ENCODE results near the gene OVCH1. TPM values are rescaled to one million over a fixed set of nuclear protein-coding genes. Genes with fewer than 3 reads are reported as not detected.

Gene OVCH1
- total and polyA plus RNA-seq, 10 of the 15 experiments (the other 5 are each of a cell fraction or from before 2014, with no cell fraction given): 0.15 TPM; not detected in 9

- TF ChIP-seq NFYB (IDR thresholded peaks at IDR 0.05; ENCODE audit: insufficient read depth, low read depth, low read length): no peak
- TF ChIP-seq POU2F2 (IDR thresholded peaks at IDR 0.05; ENCODE audit: borderline replicate concordance, low read depth, low read length): 0 out of 3 replicates have a peak, but pooled peaks have one; percentile 40
- no peak for TF ChIP-seq USF2 (IDR thresholded peaks at IDR 0.05; ENCODE audit: borderline replicate concordance, low read depth, low read length)
- peak; percentile 99 for TF ChIP-seq RCOR1 (conservative IDR thresholded peaks at IDR 0.05; ENCODE audit: low read depth, low read length)
- TF ChIP-seq MAX (IDR thresholded peaks at IDR 0.05; ENCODE audit: low read depth, low read length): peak; percentile 27
- no peak; the same call in 1 of the 2 replicates for TF ChIP-seq GATAD2B (conservative IDR thresholded peaks at IDR 0.05; ENCODE audit: low read depth)
- TF ChIP-seq STAT1 (conservative IDR thresholded peaks at IDR 0.05): peak; percentile 6; the same call in 1 of the 2 replicates
- peak in 1 of 2 experiments; percentile 12; a peak in 1 of 4 replicates for TF ChIP-seq BHLHE40 (IDR thresholded peaks at IDR 0.05; ENCODE audit: borderline replicate concordance in 1 of 2, low read depth in 2 of 2, low read length in 1 of 2)
- 0 out of 2 replicates have a peak, but pooled peaks have one; percentile 51 for TF ChIP-seq SIN3A (IDR thresholded peaks at IDR 0.05; ENCODE audit: low read depth, low read length)
- TF ChIP-seq YY1 (IDR thresholded peaks at IDR 0.05; ENCODE audit: low read depth, low read length): peak; percentile 97
- TF ChIP-seq CUX1 (IDR thresholded peaks at IDR 0.05; ENCODE audit: insufficient replicate concordance, low read depth, low read length): no peak
- TF ChIP-seq ZNF274 (IDR thresholded peaks at IDR 0.05; ENCODE audit: insufficient read depth, insufficient read length): no peak
- TF ChIP-seq ATF7 (IDR thresholded peaks at IDR 0.05; ENCODE audit: low read depth): peak; percentile 87
- TF ChIP-seq LARP7 (IDR thresholded peaks at IDR 0.05): no peak
- TF ChIP-seq HDAC2 (IDR thresholded peaks at IDR 0.05): peak; percentile 85; the same call in 1 of the 2 replicates
- no peak for TF ChIP-seq CBX3 (IDR thresholded peaks at IDR 0.05; ENCODE audit: borderline replicate concordance, low read depth)
- TF ChIP-seq NR2C1 (IDR thresholded peaks at IDR 0.05): peak; percentile 27; the same call in 1 of the 2 replicates
- peak; percentile 96 for TF ChIP-seq BRCA1 (IDR thresholded peaks at IDR 0.05; ENCODE audit: low read depth, low read length)
- TF ChIP-seq CBFB (IDR thresholded peaks at IDR 0.05; ENCODE audit: low read depth): peak; percentile 98
- TF ChIP-seq SUPT20H (IDR thresholded peaks at IDR 0.05; ENCODE audit: borderline replicate concordance, control insufficient read depth, low read depth, low read length): no peak
- peak; percentile 71 for TF ChIP-seq NKRF (conservative IDR thresholded peaks at IDR 0.05)
Measured at GRCh38 chr12:29380536-29381523, 116.7 kb downstream of the OVCH1 start, which contains the start of gene ERGIC2 (continued).

Data from GM12878 (cell line).